GM19467 (cell line): ENCODE measurements around the gene CERT1.
"Not testable (repeated sequence)": the region's sequence is repeated elsewhere in the genome, so short reads cannot be mapped to it uniquely, and the experiment has no call there.

ENCODE experiments used
- ATAC-seq: cut with Tn5 transposase; IDR thresholded peaks from one replicate; pipeline ENCODE4 v1.9.1; 2021; ENCODE audit warnings: mild to moderate bottlenecking, moderate library complexity; ENCODE audit not compliant: unreplicated experiment

The CERT1 gene

GRCh38 chr5:75523275-75523674, 11.8 kb upstream of the CERT1 start:
- no peak for ATAC-seq

GRCh38 chr5:75522542-75522941, 11.1 kb upstream of the CERT1 start:
- ATAC-seq, result no peak

DNA sequence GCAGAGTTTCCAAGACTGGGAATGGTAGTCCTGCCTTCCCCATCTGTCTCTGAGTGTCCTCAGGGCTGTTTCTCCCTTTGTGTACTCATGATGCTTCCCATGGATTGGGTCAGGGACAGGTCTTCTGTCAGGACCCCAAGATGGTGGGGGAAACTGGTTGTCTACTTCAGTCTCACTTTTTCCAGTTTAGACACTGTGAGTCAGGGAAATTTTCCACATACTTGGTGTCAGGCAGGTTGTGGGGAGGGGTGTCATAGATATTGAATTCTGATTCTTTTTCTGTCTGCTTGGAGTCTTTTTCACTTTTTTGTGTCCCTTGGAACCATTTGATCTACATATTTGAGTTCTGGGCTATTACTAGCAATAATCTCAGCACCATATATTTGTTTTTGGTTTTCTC, 10.6 kb upstream of the CERT1 start:
- ATAC-seq, result no peak

DNA sequence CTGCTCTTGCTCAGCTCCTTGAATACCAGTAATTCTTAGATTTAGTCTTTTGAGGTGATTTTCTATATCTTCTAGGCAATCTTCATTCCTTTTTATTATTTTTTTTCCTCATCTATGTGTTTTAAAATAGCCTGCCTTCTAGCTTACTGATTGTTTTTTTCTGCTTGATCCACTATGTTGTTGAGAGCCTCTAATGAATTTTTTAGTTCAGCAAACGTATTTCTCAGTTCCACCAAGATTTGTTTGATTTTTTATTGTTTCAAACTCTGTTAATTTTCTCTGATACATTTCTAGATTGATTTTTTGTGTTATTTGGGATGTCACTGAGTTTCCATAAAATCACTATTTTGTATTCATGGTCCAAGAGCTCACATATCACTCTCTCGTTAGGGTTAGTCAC, 9.8 kb upstream of the CERT1 start:
- ATAC-seq, result no peak

DNA sequence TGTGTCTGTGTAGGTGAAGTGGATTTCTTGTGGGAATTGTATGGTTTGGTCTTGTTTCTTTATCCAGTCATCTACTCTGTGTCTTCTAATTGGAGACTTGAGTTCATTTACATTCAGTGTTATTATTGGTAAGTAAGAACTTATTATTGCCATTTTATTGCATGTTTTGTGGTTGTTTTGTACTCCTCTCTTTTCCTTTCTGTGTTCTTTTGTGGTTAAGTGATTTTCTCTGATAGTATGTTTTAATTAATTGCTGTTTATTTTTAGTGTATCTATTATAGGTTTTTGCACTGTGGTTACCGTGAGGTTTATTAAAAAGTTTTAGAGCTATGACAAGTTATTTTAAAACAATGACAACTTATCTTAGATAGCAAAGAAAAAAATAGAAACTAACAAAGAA, 8.3 kb upstream of the CERT1 start:
- ATAC-seq, result no peak

GRCh38 chr5:75514323-75514722, 2.9 kb upstream of the CERT1 start:
- ATAC-seq, result no peak

DNA sequence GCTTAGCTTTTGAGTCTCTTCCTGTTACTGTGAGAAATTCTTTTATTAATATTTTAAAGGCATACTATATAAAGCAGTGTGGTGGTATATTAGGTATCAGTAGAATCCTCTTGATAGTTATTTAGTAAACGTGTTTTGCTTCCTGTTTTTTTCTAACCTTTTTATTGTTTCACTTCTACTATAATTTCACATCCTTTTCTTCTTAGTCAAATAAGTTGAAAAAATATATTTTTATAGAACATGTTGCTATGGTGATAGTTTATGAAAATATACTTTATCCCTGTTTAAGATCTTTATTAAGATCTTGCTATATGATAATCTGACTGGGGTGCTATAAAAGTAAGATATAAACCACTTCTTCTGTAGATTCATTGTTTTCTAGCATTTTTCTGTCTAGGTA, 2.4 kb upstream of the CERT1 start:
- ATAC-seq, result no peak

DNA sequence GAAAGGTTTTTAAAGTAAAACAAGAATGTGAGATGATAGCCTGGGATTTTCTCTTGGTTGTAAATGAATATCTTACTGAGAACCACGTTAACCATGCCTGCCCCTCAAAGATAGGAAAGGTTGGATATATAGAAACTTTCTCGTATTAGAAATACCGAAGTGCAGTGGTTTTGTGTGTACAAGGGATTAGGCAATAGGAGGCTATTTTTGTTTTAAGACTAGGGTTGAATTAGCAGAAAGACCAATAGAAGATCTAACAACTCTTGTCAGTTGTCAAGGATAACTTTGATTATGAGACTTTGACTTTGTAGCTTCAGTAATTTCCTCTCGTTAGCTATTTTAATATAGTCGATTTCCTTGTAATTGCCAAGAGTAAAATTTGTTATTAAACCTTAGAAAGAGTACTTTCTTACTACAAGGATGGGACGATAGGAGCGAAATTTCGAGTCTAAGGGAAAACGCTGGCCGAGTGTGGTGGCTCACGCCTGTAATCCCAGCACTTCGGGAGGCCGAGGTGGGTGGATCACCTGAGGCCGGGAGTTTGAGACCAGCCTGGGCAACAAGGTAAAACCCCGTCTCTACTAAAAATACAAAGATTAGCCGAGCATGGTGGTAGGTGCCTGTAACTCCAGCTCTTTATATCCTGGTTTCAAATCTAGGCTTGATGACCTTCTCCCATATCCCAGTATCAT, 1.1 kb upstream of the CERT1 start:
- no peak for ATAC-seq

- ATAC-seq, result peak; percentile 20
Observed at GRCh38 chr5:75510836-75511434, 494 bp downstream of the CERT1 start.

DNA sequence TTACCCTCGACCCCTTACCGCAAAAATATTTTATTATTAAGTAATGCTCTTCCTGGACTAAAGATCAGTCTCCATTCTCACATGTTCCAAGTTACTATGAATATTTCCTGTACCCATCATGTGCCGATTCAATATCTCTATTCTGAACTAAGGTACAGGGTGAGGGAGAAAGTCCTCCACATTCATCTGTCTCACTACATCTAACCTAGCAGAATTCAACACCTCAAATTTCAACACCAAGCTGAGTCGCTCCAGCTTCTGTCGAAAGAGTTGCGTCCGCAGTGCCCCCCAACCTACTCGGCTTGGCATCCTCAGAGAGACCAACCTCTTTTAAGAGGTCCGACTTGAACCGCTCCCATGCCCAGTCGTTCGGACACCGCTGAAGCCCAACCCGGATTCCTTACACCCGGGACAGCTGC, 1.0 kb downstream of the CERT1 start:
- ATAC-seq, result no peak

GRCh38 chr5:75509956-75510355, 1.5 kb downstream of the CERT1 start:
- ATAC-seq, result no peak

- ATAC-seq, result no peak
Observed at GRCh38 chr5:75509546-75509945, 1.9 kb downstream of the CERT1 start.

GRCh38 chr5:75507841-75508240, 3.6 kb downstream of the CERT1 start:
- ATAC-seq, result no peak

GRCh38 chr5:75505112-75505511, 6.3 kb downstream of the CERT1 start:
- not testable (repeated sequence) for ATAC-seq

GRCh38 chr5:75498875-75499274, 12.6 kb downstream of the CERT1 start:
- not testable (repeated sequence) for ATAC-seq

DNA sequence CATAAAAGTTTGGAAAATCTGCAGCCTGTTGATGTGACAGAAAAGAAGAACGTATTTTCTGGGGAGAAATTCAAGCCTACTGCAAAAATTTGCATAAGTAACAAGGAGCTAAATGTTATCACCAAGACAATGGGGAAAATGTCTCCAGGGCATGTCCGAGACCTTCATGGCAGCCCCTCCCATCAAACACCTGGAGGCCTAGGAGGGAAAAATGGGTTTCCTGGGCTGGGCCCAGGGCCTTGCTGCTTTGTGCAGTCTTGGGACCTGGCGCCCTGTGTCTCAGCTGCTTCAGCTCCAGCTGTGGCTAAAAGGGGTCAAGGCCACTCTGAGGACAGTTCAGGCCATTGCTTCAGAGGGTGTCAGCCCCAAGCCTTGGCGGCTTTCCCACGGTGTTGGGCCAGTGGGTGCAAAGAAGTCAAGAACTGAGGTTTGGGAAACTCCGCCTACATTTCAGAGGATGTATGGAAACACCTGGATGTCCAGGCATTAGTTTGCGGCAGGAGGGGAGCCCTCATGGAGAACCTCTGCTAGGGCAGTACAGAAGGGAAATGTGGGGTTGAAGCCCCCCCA, 13.1 kb downstream of the CERT1 start:
- ATAC-seq, result no peak

DNA sequence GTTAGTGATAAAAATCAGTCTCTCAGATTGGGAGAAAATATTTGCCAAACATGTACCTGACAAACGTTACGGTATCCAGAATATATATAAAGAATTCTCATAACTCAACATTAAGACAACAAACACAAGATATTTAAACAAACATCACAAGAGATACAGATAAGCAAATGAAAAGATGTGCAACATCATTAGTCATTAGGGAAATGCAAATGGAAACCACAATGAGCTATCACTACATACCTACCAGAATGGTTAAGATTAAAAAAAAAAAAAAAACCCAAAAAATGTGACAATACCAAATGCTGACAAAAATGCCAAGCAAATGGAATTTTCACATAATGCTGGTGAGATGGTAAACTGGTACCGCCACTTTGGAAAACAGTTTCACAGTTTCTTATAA, 15.4 kb downstream of the CERT1 start:
- ATAC-seq, result no peak

DNA sequence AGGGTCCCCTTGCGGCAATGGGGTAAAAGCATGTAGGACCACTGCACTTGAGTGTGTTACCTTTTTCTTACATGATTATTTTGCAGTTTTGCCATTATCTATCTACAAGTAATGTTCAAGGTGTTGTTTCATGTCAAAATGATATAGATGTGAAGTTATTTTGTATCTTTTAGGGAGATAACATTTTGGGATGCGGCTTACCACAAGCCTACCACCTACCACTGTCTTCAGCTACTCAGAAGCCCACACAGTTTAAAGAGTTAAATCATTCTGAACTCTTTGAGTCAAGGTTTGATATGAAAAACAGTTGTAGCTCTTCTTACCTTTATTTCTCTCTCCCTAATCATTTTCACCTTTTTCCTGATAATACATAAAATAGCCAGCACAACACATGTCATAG, 19.8 kb downstream of the CERT1 start:
- ATAC-seq, result no peak

DNA sequence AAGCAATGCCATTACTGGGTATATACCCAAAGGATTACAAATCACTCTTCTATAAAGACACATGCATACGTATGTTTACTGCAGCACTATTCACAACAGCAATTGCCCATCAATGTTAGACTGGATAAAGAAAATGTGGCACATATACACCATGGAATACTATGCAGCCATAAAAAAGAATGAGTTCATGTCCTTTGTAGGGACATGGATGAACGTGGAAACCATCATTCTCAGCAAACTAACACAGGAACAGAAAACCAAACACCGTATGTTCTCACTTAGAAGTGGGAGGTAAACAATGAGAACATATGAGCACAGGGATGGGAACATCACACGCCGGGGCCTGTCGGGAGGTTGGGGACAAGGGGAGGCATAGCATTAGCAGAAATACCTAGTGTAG, 21.6 kb downstream of the CERT1 start:
- not testable (repeated sequence) for ATAC-seq

DNA sequence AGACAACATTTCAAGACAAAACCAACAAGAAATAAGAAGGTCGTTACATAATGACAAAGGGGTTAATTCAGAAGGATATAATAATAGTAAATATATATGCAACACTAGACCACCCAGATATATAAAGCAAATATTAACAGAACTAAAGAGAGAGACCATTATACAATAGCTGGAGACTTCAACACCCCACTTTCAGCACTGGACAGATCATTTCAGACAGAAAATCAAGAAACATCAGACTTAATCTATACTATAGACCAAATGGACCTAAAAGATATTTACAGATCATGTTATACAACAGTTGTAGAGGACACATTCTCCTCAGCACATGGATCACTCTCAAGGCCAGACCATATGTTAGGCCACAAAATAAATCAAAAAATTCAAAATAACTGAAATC, 26.8 kb downstream of the CERT1 start:
- ATAC-seq, result no peak

DNA sequence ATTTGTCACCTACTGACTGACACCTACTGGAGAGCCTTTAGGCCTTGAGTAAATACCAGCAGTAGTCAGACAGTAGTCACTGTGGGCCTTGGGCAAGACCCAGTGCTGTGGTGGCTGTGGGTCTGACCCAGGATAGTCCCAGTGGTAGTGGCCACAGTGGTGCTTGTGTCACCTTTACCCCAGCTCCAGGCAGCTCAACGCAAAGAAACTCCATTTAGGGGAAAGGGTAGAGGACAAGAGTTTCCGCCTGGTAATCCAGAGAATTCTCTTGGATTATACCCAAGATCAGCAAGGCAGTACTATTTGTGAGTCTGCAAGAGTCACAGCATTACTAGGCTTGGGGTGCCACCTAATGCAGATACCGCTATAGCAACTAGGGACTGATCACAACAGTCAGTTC, 28.9 kb downstream of the CERT1 start:
- ATAC-seq, result no peak

GRCh38 chr5:75481024-75481423, 30.4 kb downstream of the CERT1 start:
- ATAC-seq, result no peak

GRCh38 chr5:75475364-75475763, 36.1 kb downstream of the CERT1 start:
- ATAC-seq, result no peak
